ENCODE data around the gene ZGPAT. TPM values are rescaled to one million over a fixed set of nuclear protein-coding genes. Genes with fewer than 3 reads are reported as not detected.

ZGPAT gene
- total and polyA plus RNA-seq, 2 of the 13 experiments (the other 11 are each of a cell fraction or from before 2014, with no cell fraction given), result 23.0 to 41.9 TPM

DNA sequence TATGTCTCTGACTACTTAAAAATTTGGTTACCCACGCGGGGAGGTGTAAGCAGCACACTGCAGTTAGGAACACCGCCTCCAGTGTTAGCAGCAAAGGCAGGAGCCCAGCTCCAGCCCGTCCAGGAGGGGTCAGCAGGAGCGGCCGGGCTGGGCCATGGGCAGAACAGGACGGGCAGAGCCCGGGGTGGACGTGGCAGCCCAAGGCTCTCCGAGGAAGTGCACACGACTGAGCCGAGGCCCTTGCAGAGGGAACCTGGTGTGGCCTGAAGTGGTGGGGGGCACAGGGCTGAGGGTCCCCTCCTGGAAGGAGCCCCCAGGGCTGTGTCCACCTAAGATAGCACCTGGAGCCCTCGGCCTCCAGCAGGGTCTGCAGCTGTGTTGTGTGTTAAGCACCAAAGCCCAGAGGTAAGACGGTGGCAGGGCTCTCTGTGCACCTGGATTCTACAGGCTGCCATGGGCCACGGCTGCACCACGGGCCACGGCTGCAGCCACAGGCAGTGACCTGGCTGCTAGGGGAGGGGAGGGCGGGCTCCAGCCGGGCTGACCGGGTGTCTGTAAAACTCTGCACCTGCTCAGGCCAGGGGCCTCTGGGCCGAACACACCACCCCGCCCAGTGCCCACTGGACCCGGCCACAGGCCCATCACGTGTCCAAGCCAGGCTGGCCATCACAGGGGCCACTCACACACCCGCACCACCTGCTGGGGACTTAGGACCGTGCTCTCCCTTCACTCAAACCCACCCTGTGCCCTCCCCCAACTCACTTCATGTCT, 38.3 kb downstream of the ZGPAT start (continued):
- TF ChIP-seq, protein P1, sequence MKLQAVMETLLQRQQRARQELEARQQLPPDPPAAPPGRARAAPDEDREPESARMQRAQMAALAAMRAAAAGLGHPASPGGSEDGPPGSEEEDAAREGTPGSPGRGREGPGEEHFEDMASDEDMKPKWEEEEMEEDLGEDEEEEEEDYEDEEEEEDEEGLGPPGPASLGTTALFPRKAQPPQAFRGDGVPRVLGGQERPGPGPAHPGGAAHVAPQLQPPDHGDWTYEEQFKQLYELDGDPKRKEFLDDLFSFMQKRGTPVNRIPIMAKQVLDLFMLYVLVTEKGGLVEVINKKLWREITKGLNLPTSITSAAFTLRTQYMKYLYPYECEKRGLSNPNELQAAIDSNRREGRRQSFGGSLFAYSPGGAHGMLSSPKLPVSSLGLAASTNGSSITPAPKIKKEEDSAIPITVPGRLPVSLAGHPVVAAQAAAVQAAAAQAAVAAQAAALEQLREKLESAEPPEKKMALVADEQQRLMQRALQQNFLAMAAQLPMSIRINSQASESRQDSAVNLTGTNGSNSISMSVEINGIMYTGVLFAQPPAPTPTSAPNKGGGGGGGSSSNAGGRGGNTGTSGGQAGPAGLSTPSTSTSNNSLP (IDR thresholded peaks at IDR 0.05; ENCODE audit: low read depth, low read length), result no peak
- TF ChIP-seq THAP7 (CRISPR knock-in tag; IDR thresholded peaks at IDR 0.05) (no peak), NFIC (IDR thresholded peaks at IDR 0.05; ENCODE audit: low read length) (no peak), IRX3 (CRISPR knock-in tag; IDR thresholded peaks at IDR 0.05; ENCODE audit: borderline replicate concordance, low read depth) (no peak), RAD51 (IDR thresholded peaks at IDR 0.05; ENCODE audit: borderline replicate concordance) (no peak), ZNF839 (CRISPR knock-in tag; IDR thresholded peaks at IDR 0.05; ENCODE audit: borderline replicate concordance) (no peak), RXRB (CRISPR knock-in tag; IDR thresholded peaks at IDR 0.05; ENCODE audit: borderline replicate concordance) (0 out of 2 replicates have a peak, but pooled peaks have one; percentile 17), KLF11 (CRISPR knock-in tag; IDR thresholded peaks at IDR 0.05) (no peak), KLF15 (CRISPR knock-in tag; IDR thresholded peaks at IDR 0.05; ENCODE audit: borderline replicate concordance) (no peak), ZBED4 (CRISPR knock-in tag; IDR thresholded peaks at IDR 0.05; ENCODE audit: borderline replicate concordance) (peak; percentile 90; the same call in 1 of the 2 replicates), RBFOX2 (IDR thresholded peaks at IDR 0.05; ENCODE audit: low read depth, low read length) (peak; percentile 54), PAF1 (CRISPR knock-in tag; IDR thresholded peaks at IDR 0.05) (no peak), MAF1 (CRISPR knock-in tag; IDR thresholded peaks at IDR 0.05; ENCODE audit: borderline replicate concordance) (no peak), ETV6 (CRISPR knock-in tag; conservative IDR thresholded peaks at IDR 0.05) (no peak; the same call in 1 of the 2 replicates), FOSL2 (CRISPR knock-in tag; IDR thresholded peaks at IDR 0.05) (no peak)
- TF ChIP-seq, protein P2, sequence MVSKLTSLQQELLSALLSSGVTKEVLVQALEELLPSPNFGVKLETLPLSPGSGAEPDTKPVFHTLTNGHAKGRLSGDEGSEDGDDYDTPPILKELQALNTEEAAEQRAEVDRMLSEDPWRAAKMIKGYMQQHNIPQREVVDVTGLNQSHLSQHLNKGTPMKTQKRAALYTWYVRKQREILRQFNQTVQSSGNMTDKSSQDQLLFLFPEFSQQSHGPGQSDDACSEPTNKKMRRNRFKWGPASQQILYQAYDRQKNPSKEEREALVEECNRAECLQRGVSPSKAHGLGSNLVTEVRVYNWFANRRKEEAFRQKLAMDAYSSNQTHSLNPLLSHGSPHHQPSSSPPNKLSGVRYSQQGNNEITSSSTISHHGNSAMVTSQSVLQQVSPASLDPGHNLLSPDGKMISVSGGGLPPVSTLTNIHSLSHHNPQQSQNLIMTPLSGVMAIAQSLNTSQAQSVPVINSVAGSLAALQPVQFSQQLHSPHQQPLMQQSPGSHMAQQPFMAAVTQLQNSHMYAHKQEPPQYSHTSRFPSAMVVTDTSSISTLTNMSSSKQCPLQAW (CRISPR knock-in tag; IDR thresholded peaks at IDR 0.05), result peak; percentile 47; the same call in 1 of the 2 replicates
- TF ChIP-seq, protein P3, sequence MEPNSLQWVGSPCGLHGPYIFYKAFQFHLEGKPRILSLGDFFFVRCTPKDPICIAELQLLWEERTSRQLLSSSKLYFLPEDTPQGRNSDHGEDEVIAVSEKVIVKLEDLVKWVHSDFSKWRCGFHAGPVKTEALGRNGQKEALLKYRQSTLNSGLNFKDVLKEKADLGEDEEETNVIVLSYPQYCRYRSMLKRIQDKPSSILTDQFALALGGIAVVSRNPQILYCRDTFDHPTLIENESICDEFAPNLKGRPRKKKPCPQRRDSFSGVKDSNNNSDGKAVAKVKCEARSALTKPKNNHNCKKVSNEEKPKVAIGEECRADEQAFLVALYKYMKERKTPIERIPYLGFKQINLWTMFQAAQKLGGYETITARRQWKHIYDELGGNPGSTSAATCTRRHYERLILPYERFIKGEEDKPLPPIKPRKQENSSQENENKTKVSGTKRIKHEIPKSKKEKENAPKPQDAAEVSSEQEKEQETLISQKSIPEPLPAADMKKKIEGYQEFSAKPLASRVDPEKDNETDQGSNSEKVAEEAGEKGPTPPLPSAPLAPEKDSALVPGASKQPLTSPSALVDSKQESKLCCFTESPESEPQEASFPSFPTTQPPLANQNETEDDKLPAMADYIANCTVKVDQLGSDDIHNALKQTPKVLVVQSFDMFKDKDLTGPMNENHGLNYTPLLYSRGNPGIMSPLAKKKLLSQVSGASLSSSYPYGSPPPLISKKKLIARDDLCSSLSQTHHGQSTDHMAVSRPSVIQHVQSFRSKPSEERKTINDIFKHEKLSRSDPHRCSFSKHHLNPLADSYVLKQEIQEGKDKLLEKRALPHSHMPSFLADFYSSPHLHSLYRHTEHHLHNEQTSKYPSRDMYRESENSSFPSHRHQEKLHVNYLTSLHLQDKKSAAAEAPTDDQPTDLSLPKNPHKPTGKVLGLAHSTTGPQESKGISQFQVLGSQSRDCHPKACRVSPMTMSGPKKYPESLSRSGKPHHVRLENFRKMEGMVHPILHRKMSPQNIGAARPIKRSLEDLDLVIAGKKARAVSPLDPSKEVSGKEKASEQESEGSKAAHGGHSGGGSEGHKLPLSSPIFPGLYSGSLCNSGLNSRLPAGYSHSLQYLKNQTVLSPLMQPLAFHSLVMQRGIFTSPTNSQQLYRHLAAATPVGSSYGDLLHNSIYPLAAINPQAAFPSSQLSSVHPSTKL (CRISPR knock-in tag; IDR thresholded peaks at IDR 0.05), result 0 out of 2 replicates have a peak, but pooled peaks have one; percentile 13
